Spleen (tissue), 7 donors: ENCODE data around the gene PDLIM7.

Source experiments
- POLR2A ChIP-seq, 3 donors: fragments of 450-650 bp; IDR thresholded peaks; one replicate each; pipeline ENCODE4 v1.5.1; 2017; ENCODE audit warnings: antibody characterized with exemption in 3 of 3, mild to moderate bottlenecking in 1 of 3
- TF ChIP-seq, protein P1 (sequence below), 11 experiments: fragments of 200-600 bp in 7 of 11; fragments of 450-650 bp in 4 of 11; sonication (generic) in 4 of 11; IDR thresholded peaks in 8 of 11; conservative IDR thresholded peaks in 3 of 11; 1 replicate in 7 of 11; 2 replicates in 4 of 11; pipeline versions ENCODE4 v1.4.0 to v1.8.0; 2016 to 2021; ENCODE audit warnings: antibody characterized with exemption in 11 of 11, inconsistent platforms in 4 of 11, mild to moderate bottlenecking in 1 of 11
- donor health status: DM: no; HTN: no; CAD: no; lungs with moderate emphysema.
- donor health status: DM: no; HTN: no; CAD: no.
- donor health status: DM: no; HTN: no; CAD: no.

DNA sequence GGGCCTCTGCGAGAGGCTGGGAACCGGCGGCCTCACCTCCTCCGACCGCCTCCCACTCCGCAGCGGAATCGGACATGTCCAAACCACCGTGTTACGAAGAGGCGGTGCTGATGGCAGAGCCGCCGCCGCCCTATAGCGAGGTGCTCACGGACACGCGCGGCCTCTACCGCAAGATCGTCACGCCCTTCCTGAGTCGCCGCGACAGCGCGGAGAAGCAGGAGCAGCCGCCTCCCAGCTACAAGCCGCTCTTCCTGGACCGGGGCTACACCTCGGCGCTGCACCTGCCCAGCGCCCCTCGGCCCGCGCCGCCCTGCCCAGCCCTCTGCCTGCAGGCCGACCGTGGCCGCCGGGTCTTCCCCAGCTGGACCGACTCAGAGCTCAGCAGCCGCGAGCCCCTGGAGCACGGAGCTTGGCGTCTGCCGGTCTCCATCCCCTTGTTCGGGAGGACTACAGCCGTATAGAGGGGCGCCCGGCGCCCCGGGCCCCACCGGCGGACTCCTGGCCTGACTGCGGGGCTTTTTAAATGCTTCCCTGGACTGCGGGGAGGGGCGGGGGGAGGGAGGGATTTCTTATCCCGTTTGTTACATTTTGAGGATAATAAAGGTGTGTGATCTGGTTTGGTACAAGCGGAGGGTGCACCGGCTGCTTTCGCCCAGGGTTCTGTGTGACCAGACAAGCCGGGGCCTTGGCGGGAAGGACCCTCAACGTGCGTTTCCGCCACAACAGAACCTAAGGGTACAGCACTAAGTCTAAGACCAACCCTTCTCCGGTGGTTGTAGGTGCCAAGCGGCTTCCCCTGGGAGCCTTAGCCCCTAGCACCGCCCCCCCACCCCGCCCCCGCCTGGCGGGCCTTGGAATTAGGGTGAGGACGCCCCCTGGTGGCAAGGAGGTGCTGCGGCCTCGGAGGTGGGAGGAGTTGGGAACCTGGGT, 41.5 kb downstream of the PDLIM7 start:
- peak in 1 of 3 donors; percentile 28 for TF ChIP-seq POLR2A (IDR thresholded peaks at IDR 0.05)
- TF ChIP-seq, protein P1, sequence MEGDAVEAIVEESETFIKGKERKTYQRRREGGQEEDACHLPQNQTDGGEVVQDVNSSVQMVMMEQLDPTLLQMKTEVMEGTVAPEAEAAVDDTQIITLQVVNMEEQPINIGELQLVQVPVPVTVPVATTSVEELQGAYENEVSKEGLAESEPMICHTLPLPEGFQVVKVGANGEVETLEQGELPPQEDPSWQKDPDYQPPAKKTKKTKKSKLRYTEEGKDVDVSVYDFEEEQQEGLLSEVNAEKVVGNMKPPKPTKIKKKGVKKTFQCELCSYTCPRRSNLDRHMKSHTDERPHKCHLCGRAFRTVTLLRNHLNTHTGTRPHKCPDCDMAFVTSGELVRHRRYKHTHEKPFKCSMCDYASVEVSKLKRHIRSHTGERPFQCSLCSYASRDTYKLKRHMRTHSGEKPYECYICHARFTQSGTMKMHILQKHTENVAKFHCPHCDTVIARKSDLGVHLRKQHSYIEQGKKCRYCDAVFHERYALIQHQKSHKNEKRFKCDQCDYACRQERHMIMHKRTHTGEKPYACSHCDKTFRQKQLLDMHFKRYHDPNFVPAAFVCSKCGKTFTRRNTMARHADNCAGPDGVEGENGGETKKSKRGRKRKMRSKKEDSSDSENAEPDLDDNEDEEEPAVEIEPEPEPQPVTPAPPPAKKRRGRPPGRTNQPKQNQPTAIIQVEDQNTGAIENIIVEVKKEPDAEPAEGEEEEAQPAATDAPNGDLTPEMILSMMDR (IDR thresholded peaks at IDR 0.05 in 8 of 11, conservative IDR thresholded peaks at IDR 0.05 in 3 of 11): peak; percentile 84 to 99 (median 96)
